LNCAP (cell line): ENCODE measurements around the gene RUFY4.

Experiments
- TF ChIP-seq, protein P1 (sequence below): fragments of 450-650 bp; IDR thresholded peaks from 2 replicates; pipeline ENCODE4 v1.5.1; 2017; ENCODE audit warnings: mild to moderate bottlenecking

The RUFY4 gene

DNA sequence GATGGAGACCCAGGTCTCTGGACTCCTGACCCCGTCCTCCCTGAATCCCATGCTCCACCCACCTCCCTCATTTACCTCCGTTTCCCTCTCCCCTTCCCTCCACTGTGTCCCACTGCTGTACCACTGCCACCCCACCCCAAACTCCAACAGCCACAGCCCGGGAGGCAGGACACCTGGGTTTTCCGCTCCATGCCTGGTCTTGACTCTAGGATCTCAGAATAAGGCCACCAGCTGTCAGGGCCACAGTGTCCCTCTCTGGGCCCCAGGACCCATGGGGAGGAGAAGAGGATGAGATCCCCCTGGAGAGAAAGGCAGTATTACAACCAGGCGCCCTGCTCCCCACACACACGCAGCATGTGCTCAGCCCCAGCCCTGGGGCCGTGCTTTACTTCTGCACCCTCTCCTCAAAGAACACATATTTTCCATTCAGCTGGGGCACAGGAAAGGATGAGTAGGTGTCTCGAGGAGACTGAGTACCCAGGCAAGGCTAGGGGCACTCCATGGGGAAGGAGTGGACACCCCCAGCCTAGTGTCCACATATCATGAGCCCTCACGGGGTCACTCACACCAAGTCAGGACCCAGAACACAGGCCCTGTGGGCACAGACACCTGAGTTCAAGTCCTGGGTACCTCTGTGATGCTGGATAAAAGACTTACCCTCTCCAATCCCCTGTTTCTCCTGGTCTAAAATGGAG, 700 bp downstream of the RUFY4 start:
- TF ChIP-seq, protein P1, sequence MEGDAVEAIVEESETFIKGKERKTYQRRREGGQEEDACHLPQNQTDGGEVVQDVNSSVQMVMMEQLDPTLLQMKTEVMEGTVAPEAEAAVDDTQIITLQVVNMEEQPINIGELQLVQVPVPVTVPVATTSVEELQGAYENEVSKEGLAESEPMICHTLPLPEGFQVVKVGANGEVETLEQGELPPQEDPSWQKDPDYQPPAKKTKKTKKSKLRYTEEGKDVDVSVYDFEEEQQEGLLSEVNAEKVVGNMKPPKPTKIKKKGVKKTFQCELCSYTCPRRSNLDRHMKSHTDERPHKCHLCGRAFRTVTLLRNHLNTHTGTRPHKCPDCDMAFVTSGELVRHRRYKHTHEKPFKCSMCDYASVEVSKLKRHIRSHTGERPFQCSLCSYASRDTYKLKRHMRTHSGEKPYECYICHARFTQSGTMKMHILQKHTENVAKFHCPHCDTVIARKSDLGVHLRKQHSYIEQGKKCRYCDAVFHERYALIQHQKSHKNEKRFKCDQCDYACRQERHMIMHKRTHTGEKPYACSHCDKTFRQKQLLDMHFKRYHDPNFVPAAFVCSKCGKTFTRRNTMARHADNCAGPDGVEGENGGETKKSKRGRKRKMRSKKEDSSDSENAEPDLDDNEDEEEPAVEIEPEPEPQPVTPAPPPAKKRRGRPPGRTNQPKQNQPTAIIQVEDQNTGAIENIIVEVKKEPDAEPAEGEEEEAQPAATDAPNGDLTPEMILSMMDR = no peak

DNA sequence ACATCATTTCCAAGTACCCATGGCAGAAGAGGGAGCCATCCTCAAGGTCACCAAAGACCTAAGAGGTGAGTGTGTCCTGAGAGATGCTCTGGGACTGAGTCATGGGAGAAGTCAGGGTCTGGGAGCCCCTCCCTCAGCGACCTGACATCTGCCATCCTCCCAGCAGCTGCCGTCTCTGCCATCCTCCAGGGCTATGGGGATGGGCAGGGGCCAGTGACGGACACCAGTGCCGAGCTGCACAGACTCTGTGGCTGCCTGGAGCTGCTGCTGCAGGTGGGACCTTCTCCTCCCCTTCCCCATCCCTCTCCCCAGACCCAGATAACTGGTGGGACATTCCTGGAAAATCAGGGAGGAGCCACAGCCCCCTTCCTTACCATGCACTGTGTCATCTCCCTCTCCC, 1.5 kb downstream of the RUFY4 start:
- TF ChIP-seq, protein P1 = no peak

DNA sequence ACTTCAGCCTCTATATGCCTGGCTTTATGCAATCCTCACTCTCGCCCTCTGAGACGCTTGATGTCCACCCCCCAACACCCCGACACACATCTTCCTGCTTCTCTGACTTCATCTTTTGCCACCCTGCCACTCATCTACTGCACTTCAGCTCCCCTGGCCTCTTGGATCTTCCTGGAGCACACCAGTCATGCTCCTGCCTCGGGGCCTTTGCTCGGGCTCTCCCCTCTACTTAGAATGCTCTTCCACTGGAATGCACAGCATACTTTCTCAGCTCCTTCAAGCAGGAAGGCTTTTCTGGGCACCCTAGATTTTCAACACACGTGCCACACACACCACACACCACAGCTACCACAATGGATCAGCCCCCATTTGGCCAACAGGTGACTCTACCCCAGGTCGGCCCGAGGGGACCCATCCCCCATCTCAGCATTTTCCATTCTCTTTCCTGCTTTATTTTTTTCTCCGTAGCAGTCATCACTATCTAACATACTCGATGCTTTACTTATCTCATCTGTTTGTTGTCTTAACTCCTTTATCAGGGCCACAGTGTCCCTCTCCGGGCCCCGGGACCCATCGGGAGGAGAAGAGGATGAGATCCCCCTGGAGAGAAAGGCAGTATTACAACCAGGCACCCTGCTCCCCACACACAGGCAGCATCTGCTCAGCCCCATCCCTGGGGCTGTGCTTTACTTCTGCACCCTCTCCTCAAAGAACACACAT, 2.3 kb downstream of the RUFY4 start:
- TF ChIP-seq, protein P1 = no peak

DNA sequence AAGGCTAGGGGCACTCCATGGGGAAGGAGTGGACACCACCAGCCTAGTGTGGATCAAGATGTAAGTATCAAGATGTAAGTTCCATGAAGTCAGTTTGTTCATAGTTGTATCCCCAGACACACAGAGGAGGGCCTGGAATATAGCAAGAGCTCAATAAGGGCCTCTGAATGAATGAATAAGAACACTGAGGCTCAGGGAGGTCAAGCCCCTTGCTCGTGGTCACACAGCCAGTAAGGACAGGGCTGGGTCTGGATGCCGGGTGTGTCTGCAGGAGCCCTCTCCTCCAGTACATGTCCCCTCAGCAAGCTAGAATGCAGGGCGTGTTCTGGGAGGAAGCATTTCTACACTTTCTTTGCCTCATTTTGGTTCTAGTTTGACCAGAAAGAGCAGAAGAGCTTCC, 2.9 kb downstream of the RUFY4 start:
- TF ChIP-seq, protein P1 = no peak

DNA sequence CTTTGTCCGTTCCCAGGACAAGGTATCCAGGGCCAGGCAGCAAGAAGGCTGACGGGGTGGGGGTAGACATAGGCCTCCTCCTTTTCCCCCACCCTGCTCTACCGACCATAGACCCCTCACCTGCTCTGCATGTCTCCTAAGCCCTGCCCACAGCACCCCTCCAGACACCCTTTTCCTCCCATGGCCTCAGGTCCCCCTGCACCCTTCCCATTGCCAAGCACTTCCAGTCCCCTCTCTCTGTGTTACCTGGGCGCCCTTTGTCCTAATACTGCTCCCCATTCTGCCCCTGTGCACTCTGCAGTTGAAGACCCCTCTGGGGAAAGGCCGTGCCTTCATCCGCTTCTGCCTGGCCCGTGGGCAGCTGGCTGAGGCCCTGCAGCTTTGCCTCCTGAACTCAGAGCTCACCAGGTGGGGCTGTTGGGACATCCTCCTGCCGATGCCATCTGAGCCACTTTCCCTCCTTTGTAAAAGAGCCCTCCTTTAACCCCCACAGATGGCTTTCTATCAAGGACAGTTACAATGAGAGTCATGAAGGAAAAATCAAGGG, 3.5 kb downstream of the RUFY4 start:
- TF ChIP-seq, protein P1 = no peak

DNA sequence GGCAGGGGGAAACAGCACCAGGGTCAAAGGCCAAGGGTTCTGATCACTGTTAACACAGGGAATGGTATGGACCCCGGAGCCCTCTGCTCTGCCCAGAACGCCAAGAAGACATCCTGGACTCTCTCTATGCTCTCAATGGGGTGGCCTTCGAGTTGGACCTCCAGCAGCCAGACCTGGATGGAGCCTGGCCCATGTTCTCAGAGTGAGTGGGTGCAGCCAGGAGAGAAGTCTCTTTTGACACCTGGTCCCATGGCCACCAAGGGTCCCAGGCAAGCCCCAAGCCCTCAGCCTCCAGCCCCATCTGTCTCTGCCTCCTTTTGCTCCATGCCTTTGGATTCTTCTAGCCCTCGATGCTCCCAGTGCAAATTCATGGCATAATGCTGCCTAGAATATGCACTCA, 4.1 kb downstream of the RUFY4 start:
- TF ChIP-seq, protein P1 = no peak

DNA sequence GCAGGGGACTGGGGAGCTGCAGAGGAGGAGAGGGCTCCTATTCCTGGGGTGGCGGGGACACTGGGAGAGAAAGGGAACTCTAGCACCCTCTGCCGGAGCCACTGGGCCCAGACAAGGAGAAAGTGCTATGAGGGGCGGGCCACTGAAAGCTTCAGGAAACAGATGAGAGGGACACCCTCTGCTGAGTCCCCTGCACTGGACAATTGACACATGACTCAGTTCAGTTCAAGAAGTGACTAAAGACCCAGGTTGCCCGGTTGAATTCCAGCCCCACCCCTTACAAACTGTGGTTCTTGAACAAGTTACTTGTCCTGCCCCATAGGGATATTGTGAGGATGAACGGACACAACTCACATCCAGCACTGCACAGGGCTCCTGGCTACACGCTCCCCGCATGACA, 5.0 kb downstream of the RUFY4 start:
- TF ChIP-seq, protein P1 = peak; percentile 41
